NT2/D1 (cell line): ENCODE results near the gene KCNK15.

Experiments
- SUZ12 ChIP-seq: IDR thresholded peaks from 2 replicates; pipeline ENCODE4 v1.6.1; 2011; ENCODE audit not compliant: insufficient read length, insufficient read depth; ENCODE audit errors: extremely low read depth
- YY1 ChIP-seq: IDR thresholded peaks from 2 replicates; pipeline ENCODE4 v1.6.1; 2011; ENCODE audit not compliant: insufficient read length, insufficient read depth
- ZNF274 ChIP-seq: IDR thresholded peaks from 2 replicates; pipeline ENCODE4 v1.6.1; 2011; ENCODE audit warnings: mild to moderate bottlenecking, low read depth, low read length

- TF ChIP-seq ZNF274 = no peak
- TF ChIP-seq SUZ12 = no peak
- TF ChIP-seq YY1 = no peak
Measured at GRCh38 chr20:44788706-44789456, 43.2 kb downstream of the KCNK15 start.
